Lung (tissue), 12 donors: Measurements from ENCODE around the gene INAFM2. TPM values are rescaled to one million over a fixed set of nuclear protein-coding genes. Genes with fewer than 3 reads are reported as not detected.
A peak's percentile ranks its signal among the peaks of the same experiment; 100 is the strongest.

Source experiments
- ATAC-seq: fragments of 200-7000 bp; cut with Tn5 transposase; one replicate; pipeline ENCODE4 v1.9.1; 2020; ENCODE audit warnings: moderate number of reproducible peaks; ENCODE audit not compliant: insufficient read depth, low FRiP score
- DNase-seq, 3 donors: peaks; one replicate each; pipeline ENCODE4 v3.0.0-alpha.2; 2013 to 2017
- H3K27ac ChIP-seq, 2 donors: one replicate each; pipeline ENCODE4 v1.5.1; 2013; ENCODE audit warnings: mild to moderate bottlenecking in 2 of 2, moderate library complexity in 2 of 2, control low read depth in 1 of 2, inconsistent platforms in 1 of 2, low read depth in 1 of 2, low read length in 1 of 2
- H3K27me3 ChIP-seq, 3 donors: one replicate each; pipeline ENCODE4 v1.5.1; 2013; ENCODE audit warnings: low read length in 2 of 3; ENCODE audit not compliant: control insufficient read depth in 3 of 3, insufficient read depth in 3 of 3
- H3K36me3 ChIP-seq, 4 donors: one replicate each; pipeline ENCODE4 v1.5.1; 2013; ENCODE audit warnings: low read length in 4 of 4, mild to moderate bottlenecking in 1 of 4, moderate library complexity in 1 of 4; ENCODE audit not compliant: control insufficient read depth in 4 of 4, insufficient read depth in 4 of 4
- H3K4me1 ChIP-seq, 5 donors: one replicate each; pipeline ENCODE4 v1.5.1; 2013; ENCODE audit warnings: low read length in 5 of 5, mild to moderate bottlenecking in 2 of 5, moderate library complexity in 1 of 5; ENCODE audit not compliant: control insufficient read depth in 5 of 5, insufficient read depth in 5 of 5
- H3K4me3 ChIP-seq: one replicate; pipeline ENCODE4 v1.5.1; 2013; ENCODE audit warnings: mild to moderate bottlenecking, control low read depth, moderate library complexity
- H3K9ac ChIP-seq, 2 donors: one replicate each; pipeline ENCODE4 v1.5.1; 2013; ENCODE audit warnings: low read length in 2 of 2, control low read depth in 1 of 2; ENCODE audit not compliant: insufficient read depth in 1 of 2
- H3K9me3 ChIP-seq, 4 donors: one replicate each; pipeline ENCODE4 v1.5.1; 2013; ENCODE audit warnings: low read length in 3 of 4, mild to moderate bottlenecking in 1 of 4, moderate library complexity in 1 of 4; ENCODE audit not compliant: control insufficient read depth in 4 of 4, insufficient read depth in 3 of 4
- CTCF ChIP-seq: IDR thresholded peaks from 2 replicates; pipeline ENCODE4 v1.5.1; 2012; ENCODE audit warnings: mild to moderate bottlenecking; ENCODE audit errors: control extremely low read depth, extremely low read depth
- WGBS, 2 donors: extraction: QIAGEN DNeasy Blood & Tissue Kit; methylation state at CpG; one replicate each; pipeline ENCODE4 v1.1.7; 2013; 5-methylcytosine and 5-hydroxymethylcytosine counted together
- polyA plus RNA-seq, 2 donors: library from polyadenylated mRNA; stranded (reverse); fragments of 200-250 nt; gene quantifications; one replicate each; pipeline ENCODE4 v1.2.1, GENCODE V29; 2013
- total RNA-seq, 2 donors: library from RNA; depleted of rRNA in 1 of 2; stranded (reverse); fragments of >200 nt in 1 of 2; gene quantifications; one replicate each; pipeline ENCODE4 v1.2.1, GENCODE V29; 2014 to 2021
- donor health status: control.
- donor health status: control.
- donor health status: Bipolar disorder and iron deficiency.
- donor health status: healthy.
- donor health status: DM: yes; HTN: yes; CAD: no.

Gene INAFM2
- total and polyA plus RNA-seq, 4 donors = 12.8 to 31.1 (median 19.0) TPM

DNA sequence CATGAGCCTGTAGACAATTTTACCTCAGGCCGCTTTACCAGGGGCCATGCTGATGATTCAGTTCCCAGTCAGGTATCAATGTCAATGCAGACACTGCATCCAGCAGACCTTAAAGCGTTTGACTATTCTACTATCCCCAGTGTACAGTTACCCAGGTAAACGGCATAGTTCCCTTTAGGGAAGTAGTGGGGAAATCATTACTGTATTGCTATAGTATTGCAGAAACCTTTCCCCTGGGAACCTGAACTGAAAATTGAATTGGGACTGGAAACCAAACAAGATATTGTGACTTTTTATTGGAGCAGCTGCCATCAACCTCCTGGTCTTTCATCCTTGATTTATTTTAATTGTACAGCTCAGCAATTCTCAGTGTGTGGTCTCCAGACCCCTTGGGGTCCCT is 6.6 kb upstream of the INAFM2 start:
- TF ChIP-seq CTCF = no peak
- ATAC-seq = no peak
- Histone ChIP-seq H3K36me3 (no peaks in the 10 kb centered on the region), H3K9ac (no peak overlapping the region), H3K4me1 (peaks cover 0 to 7% (median 0%) of the 10 kb centered on the region in 5 donors), H3K27me3 (peaks cover 0 to 5% (median 0%) of the 10 kb centered on the region in 3 donors), H3K27ac (no peak overlapping the region), H3K4me3 (no peak overlapping the region), H3K9me3 (no peaks in the 10 kb centered on the region)
- DNase-seq = no peak
- 67 to 85% methylated on average over 3 of the region's 3 CpGs for WGBS, 2 donors

GRCh38 chr15:40317580-40317979 is 5.9 kb upstream of the INAFM2 start:
- Histone ChIP-seq H3K27ac (no peak overlapping the region), H3K4me1 (peaks cover 0 to 7% (median 5%) of the 10 kb centered on the region in 5 donors), H3K4me3 (no peak overlapping the region), H3K36me3 (no peaks in the 10 kb centered on the region), H3K9ac (no peak overlapping the region), H3K9me3 (no peaks in the 10 kb centered on the region), H3K27me3 (peaks cover 0 to 5% (median 0%) of the 10 kb centered on the region in 3 donors)
- 76 to 85% methylated on average over 4 of the region's 4 CpGs for WGBS, 2 donors
- DNase-seq = no peak
- ATAC-seq = no peak
- no peak for TF ChIP-seq CTCF

DNA sequence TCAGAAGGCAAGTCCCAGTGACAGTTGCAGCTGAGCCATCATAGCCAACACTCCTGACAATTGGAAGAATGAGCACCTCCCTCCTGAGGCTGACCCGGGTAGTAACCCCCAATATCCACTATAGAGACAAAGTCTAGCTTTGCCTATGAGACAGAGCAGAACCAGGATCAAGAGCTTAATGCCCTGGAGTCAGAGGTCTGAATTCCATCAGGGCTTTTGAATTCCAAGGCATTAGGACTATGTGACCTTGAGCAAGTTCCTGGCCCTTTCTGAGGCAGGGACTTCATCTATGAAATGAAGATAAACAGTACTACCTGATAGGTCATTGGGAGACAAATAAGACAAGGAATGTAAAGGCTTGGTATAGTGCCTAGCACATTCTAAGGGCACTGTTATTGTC is 3.1 kb upstream of the INAFM2 start:
- DNase-seq (peak in 1 of 3 donors; percentile 4), ATAC-seq (no peak)
- no peak overlapping the region for H3K9ac ChIP-seq
- no peaks in the 10 kb centered on the region for H3K36me3 ChIP-seq
- no peaks in the 10 kb centered on the region for H3K9me3 ChIP-seq
- peaks cover 0 to 2% (median 0%) of the 10 kb centered on the region in 3 donors for H3K27me3 ChIP-seq
- H3K27ac ChIP-seq = no peak overlapping the region
- peaks cover 0 to 17% (median 7%) of the 10 kb centered on the region in 5 donors for H3K4me1 ChIP-seq
- WGBS, 2 donors = 95% methylated on average over 1 of the region's 1 CpG
- no peak for TF ChIP-seq CTCF
- H3K4me3 ChIP-seq = no peak overlapping the region

GRCh38 chr15:40320931-40321371 is 2.5 kb upstream of the INAFM2 start:
- DNase-seq (peak; percentile 50 to 80 (median 77)), ATAC-seq (no peak)
- Histone ChIP-seq H3K4me3 (no peak overlapping the region), H3K27ac (no peak overlapping the region), H3K36me3 (no peaks in the 10 kb centered on the region), H3K4me1 (peaks cover under 1 to 22% (median 10%) of the 10 kb centered on the region in 5 donors), H3K9me3 (no peaks in the 10 kb centered on the region), H3K9ac (no peak overlapping the region), H3K27me3 (peaks cover 0 to 2% (median 0%) of the 10 kb centered on the region in 3 donors)
- 3% methylated on average over 2 of the region's 2 CpGs for WGBS, 2 donors
- TF ChIP-seq CTCF = peak; percentile 80
